ENCODE results near the gene GRM2.
A peak's percentile ranks its signal among the peaks of the same experiment; 100 is the strongest.

GRM2 gene

DNA sequence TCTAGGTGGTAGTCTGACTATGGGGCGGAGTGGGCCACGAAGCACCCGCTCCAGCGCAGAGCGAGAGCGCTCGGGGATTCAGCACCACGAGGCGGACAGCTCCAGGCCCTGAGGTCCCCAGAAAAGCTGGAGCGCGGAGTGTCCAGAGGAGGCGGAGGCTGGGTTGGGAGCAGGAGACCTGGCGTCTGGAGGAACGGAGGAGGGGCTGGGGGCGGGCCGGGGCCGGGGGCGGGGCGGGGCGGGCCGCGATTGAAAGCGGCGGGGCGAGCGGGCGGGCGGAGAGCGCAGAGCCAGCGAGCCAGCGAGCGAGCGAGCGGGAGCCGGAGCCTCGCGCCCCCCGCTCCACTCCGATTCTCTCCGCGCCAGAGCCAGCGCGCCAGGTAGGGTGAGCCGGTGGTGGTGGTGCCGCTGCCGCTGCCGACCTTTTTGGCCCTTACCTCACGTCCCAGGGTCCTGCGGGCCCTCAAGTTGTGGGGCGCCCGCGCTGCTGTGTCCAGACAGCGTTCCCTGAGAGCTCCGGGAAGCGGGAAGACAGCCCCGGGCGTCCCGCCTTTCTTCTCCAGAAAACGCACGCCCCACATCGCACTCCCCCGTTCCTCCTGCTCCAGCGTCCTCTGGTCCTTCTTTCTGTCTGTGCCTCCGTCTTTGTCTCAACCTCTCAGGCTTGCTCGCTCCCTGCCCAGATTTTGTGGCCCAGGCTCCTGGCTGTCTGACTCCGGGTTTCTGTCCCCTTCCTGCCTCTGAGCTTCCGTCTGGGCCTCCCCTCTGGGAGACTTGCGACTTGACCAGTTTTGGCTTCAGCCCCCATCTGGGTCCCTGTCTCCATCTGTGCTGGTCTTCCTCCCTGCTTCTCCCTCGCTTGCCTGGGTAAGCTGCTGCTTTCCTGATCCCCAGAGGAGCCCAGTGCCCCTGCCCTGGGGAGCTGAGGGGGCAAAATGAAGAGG is at the start of gene GRM2:
GRM2 (plus strand) TSS at position 281 of the 944 bp plus-strand sequence. CDS start 1,916 bp downstream, outside the sequence.
- no peak for DNase-seq (ENCODE audit: low spot score)
- TF ChIP-seq, protein P1, sequence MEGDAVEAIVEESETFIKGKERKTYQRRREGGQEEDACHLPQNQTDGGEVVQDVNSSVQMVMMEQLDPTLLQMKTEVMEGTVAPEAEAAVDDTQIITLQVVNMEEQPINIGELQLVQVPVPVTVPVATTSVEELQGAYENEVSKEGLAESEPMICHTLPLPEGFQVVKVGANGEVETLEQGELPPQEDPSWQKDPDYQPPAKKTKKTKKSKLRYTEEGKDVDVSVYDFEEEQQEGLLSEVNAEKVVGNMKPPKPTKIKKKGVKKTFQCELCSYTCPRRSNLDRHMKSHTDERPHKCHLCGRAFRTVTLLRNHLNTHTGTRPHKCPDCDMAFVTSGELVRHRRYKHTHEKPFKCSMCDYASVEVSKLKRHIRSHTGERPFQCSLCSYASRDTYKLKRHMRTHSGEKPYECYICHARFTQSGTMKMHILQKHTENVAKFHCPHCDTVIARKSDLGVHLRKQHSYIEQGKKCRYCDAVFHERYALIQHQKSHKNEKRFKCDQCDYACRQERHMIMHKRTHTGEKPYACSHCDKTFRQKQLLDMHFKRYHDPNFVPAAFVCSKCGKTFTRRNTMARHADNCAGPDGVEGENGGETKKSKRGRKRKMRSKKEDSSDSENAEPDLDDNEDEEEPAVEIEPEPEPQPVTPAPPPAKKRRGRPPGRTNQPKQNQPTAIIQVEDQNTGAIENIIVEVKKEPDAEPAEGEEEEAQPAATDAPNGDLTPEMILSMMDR (IDR thresholded peaks at IDR 0.05; ENCODE audit: extremely low read depth, missing control alignments): no peak

DNA sequence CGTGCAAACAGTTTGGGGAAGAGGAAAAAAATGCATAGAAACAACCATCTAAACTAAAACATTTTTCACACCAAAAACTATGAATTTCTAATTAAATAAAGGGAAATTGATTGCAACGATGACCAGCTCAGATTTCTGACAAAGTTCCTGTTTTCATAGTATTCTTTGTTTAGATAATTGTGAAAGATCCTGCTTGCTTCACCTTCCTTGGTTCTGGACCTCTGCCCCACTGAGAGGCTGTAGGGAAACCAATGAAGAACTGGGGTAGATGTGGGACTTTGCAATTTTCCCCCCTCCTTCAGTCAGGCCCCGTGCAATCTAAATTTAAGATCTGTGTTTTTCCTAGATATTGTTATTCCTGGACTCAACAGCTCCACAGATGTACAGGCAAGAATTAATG is 49.6 kb upstream of the GRM2 start:
- TF ChIP-seq, protein P1 (IDR thresholded peaks at IDR 0.05; ENCODE audit: extremely low read depth, missing control alignments): no peak
- no peak for DNase-seq (ENCODE audit: low spot score)

DNA sequence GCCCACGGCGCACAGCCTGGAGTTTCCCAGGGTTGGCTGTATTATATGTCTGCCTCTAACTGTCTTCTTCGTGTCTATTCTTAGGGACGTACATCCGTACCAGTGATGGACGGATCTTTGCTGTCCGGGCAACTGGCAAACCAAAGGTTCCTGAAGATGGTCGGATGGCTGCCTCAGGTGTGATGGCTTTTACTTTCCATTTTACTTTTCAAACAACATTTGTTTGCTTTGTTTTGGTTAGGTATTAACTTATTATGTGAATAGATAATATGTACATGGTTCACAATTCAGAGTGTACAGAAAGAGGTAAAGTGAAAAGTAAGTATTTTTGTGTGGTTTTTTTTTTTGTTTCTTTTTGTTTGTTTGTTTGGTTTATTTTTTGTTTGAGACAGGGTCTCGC is 46.9 kb upstream of the GRM2 start:
- no peak for DNase-seq (ENCODE audit: low spot score)
- TF ChIP-seq, protein P1 (IDR thresholded peaks at IDR 0.05; ENCODE audit: extremely low read depth, missing control alignments): no peak

DNA sequence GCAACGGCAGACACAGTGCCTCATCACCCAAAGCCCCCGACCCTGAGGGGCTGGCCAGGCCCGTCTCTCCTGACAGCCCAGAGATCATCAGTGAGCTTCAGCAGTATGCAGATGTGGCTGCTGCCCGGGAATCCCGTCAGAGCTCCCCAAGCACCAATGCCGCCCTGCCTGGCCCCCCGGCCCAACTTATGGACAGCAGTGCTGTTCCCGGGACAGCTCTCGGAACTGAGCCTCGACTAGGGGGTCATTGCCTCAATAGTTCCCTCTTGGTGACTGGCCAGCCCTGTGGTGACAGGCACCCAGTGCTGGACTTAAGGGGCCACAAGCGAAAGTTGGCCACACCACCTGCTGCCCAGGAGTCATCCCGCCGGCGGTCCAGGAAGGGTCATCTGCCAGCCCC is 44.4 kb upstream of the GRM2 start:
- TF ChIP-seq, protein P1 (IDR thresholded peaks at IDR 0.05; ENCODE audit: extremely low read depth, missing control alignments): no peak
- DNase-seq (ENCODE audit: low spot score): no peak

DNA sequence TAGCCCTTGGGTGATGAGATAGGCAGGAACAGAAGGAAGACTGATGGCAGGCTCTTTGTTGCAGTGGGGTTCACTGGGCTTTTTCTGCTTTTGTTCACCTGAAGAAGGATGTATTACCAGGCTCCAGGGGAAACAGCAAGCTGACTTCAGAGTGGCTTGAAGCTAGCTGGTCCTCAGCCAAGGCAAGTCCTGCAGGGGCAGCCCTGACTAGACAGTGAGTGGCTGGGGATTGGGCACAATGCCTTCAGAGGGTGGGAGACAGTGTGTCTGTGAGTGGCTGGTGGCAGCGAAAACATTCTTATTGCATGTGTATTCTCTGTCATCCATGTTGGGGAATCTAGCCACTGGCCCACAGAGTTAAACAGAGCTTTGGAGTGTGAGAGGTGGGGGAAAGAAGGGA is 38.1 kb upstream of the GRM2 start:
- DNase-seq (ENCODE audit: low spot score): no peak

DNA sequence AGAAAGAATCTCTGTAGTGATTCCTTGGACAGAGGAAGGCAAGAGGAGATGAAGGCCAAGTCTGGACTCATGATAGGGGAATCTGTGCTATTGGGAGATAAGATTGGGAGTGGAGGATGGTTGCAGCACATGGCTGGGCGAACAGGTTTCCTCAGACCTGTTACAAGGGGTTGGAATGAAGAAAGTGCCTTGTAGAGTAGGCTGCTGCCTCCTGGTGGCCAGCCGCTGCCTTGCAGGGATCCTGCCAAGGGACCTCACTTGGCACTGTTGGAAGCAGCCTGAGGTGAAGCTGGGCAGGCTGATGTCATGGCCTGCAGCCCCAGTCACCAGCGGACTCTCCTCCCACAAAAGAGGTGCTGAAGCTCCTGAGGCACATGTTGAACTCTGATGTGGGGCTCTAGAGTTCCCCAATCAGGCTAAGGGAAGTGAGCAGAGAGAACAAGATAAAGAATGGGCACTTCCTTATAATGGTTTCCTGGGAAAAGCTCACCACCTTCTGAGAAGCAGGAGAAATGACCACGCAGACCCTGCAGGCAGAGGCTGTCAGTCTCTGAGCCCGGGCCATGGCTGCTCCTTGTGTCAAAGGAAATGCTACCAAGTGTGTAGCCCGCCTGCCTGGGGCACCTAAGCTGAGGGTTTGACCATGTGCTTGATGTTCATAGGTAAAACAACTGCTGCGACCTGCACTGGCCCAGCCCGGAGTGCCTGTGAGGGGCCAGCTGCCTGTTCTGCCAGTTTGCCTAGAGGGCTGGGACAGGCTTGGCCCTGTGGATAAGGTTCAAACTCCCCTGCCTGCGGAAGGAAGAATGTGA is 37.4 kb upstream of the GRM2 start:
- peak; percentile 76 for DNase-seq (ENCODE audit: low spot score)
- TF ChIP-seq, protein P1 (IDR thresholded peaks at IDR 0.05; ENCODE audit: extremely low read depth, missing control alignments): peak; percentile 98

More for the DNA sequence above, 38.1 kb upstream of the GRM2 start:
- TF ChIP-seq, protein P1 (IDR thresholded peaks at IDR 0.05; ENCODE audit: extremely low read depth, missing control alignments): no peak
